ENCODE measurements around the gene ATP2B1. TPM values are rescaled to one million over a fixed set of nuclear protein-coding genes. Genes with fewer than 3 reads are reported as not detected.

The ATP2B1 gene
- total RNA-seq, 2 donors from 2014 or later: 21.1 to 27.0 TPM

- no peaks in the 10 kb centered on the region for H3K9me3 Mint-ChIP-seq
- peaks cover 33% of the 10 kb centered on the region for H3K4me1 Mint-ChIP-seq
- no peaks in the 10 kb centered on the region for H3K36me3 Mint-ChIP-seq (ENCODE audit: low read depth)
- no peak overlapping the region for H3K4me3 Mint-ChIP-seq
- H3K27me3 Mint-ChIP-seq: no peaks in the 10 kb centered on the region
- no peak overlapping the region for H3K27ac Mint-ChIP-seq
- no peak for ATAC-seq (replicated peaks)
Observed at GRCh38 chr12:89690925-89691324, 17.7 kb downstream of the ATP2B1 start.

GRCh38 chr12:89689306-89689705 is 19.3 kb downstream of the ATP2B1 start:
- no peaks in the 10 kb centered on the region for H3K36me3 Mint-ChIP-seq (ENCODE audit: low read depth)
- peaks cover 35% of the 10 kb centered on the region for H3K4me1 Mint-ChIP-seq
- H3K27me3 Mint-ChIP-seq: no peaks in the 10 kb centered on the region
- no peak overlapping the region for H3K4me3 Mint-ChIP-seq
- no peaks in the 10 kb centered on the region for H3K9me3 Mint-ChIP-seq
- no peak for ATAC-seq (replicated peaks)
- peak overlapping the region; percentile 7 for H3K27ac Mint-ChIP-seq

GRCh38 chr12:89686311-89686710 is 22.3 kb downstream of the ATP2B1 start:
- no peak for ATAC-seq (replicated peaks)
- Mint-ChIP-seq H3K27me3 (no peaks in the 10 kb centered on the region), H3K36me3 (ENCODE audit: low read depth) (no peaks in the 10 kb centered on the region), H3K4me3 (no peak overlapping the region), H3K4me1 (peaks cover 25% of the 10 kb centered on the region), H3K27ac (no peak overlapping the region), H3K9me3 (no peaks in the 10 kb centered on the region)

- Mint-ChIP-seq H3K4me1 (peaks cover 25% of the 10 kb centered on the region), H3K9me3 (no peaks in the 10 kb centered on the region), H3K27ac (no peak overlapping the region), H3K36me3 (ENCODE audit: low read depth) (peaks cover 4% of the 10 kb centered on the region), H3K4me3 (no peak overlapping the region), H3K27me3 (no peaks in the 10 kb centered on the region)
- no peak for ATAC-seq (replicated peaks)
Observed at GRCh38 chr12:89685363-89685972, 23.2 kb downstream of the ATP2B1 start.

GRCh38 chr12:89684136-89684535 is 24.5 kb downstream of the ATP2B1 start:
- Mint-ChIP-seq H3K27me3 (no peaks in the 10 kb centered on the region), H3K36me3 (ENCODE audit: low read depth) (peaks cover 4% of the 10 kb centered on the region), H3K9me3 (no peaks in the 10 kb centered on the region), H3K4me3 (no peak overlapping the region), H3K27ac (no peak overlapping the region), H3K4me1 (peaks cover 31% of the 10 kb centered on the region)
- ATAC-seq (replicated peaks): no peak

GRCh38 chr12:89682284-89682683 is 26.4 kb downstream of the ATP2B1 start:
- ATAC-seq (replicated peaks): no peak
- H3K27ac Mint-ChIP-seq: no peak overlapping the region
- no peak overlapping the region for H3K4me3 Mint-ChIP-seq
- peaks cover 43% of the 10 kb centered on the region for H3K4me1 Mint-ChIP-seq
- no peaks in the 10 kb centered on the region for H3K9me3 Mint-ChIP-seq
- H3K27me3 Mint-ChIP-seq: no peaks in the 10 kb centered on the region
- H3K36me3 Mint-ChIP-seq (ENCODE audit: low read depth): peaks cover 4% of the 10 kb centered on the region

GRCh38 chr12:89680409-89680808 is 28.2 kb downstream of the ATP2B1 start:
- Mint-ChIP-seq H3K4me1 (peaks cover 43% of the 10 kb centered on the region), H3K4me3 (no peak overlapping the region), H3K36me3 (ENCODE audit: low read depth) (peaks cover 4% of the 10 kb centered on the region), H3K27me3 (no peaks in the 10 kb centered on the region), H3K9me3 (no peaks in the 10 kb centered on the region), H3K27ac (no peak overlapping the region)
- no peak for ATAC-seq (replicated peaks)

- Mint-ChIP-seq H3K27me3 (no peaks in the 10 kb centered on the region), H3K4me1 (peaks cover 39% of the 10 kb centered on the region), H3K36me3 (ENCODE audit: low read depth) (peaks cover 4% of the 10 kb centered on the region), H3K27ac (no peak overlapping the region), H3K4me3 (no peak overlapping the region), H3K9me3 (no peaks in the 10 kb centered on the region)
- no peak for ATAC-seq (replicated peaks)
Observed at GRCh38 chr12:89679631-89680030, 29.0 kb downstream of the ATP2B1 start.

GRCh38 chr12:89678225-89678624 is 30.4 kb downstream of the ATP2B1 start:
- Mint-ChIP-seq H3K36me3 (ENCODE audit: low read depth) (peaks cover 4% of the 10 kb centered on the region), H3K4me3 (peak overlapping the region; percentile 23), H3K4me1 (peaks cover 47% of the 10 kb centered on the region), H3K27me3 (no peaks in the 10 kb centered on the region), H3K9me3 (no peaks in the 10 kb centered on the region), H3K27ac (peak overlapping the region; percentile 12)
- ATAC-seq (replicated peaks): peak; percentile 92

- ATAC-seq (replicated peaks): no peak
- peaks cover 4% of the 10 kb centered on the region for H3K36me3 Mint-ChIP-seq (ENCODE audit: low read depth)
- no peaks in the 10 kb centered on the region for H3K9me3 Mint-ChIP-seq
- peaks cover 60% of the 10 kb centered on the region for H3K4me1 Mint-ChIP-seq
- no peaks in the 10 kb centered on the region for H3K27me3 Mint-ChIP-seq
- no peak overlapping the region for H3K4me3 Mint-ChIP-seq
- H3K27ac Mint-ChIP-seq: no peak overlapping the region
Observed at GRCh38 chr12:89676930-89677329, 31.7 kb downstream of the ATP2B1 start.

- H3K9me3 Mint-ChIP-seq: no peaks in the 10 kb centered on the region
- no peak for ATAC-seq (replicated peaks)
- peaks cover 53% of the 10 kb centered on the region for H3K4me1 Mint-ChIP-seq
- H3K27ac Mint-ChIP-seq: peak overlapping the region; percentile 42
- no peak overlapping the region for H3K4me3 Mint-ChIP-seq
- no peaks in the 10 kb centered on the region for H3K27me3 Mint-ChIP-seq
- H3K36me3 Mint-ChIP-seq (ENCODE audit: low read depth): no peaks in the 10 kb centered on the region
Observed at GRCh38 chr12:89674326-89674942, 34.2 kb downstream of the ATP2B1 start.

GRCh38 chr12:89673603-89674002 is 35.0 kb downstream of the ATP2B1 start:
- no peaks in the 10 kb centered on the region for H3K27me3 Mint-ChIP-seq
- peak overlapping the region; percentile 42 for H3K27ac Mint-ChIP-seq
- no peaks in the 10 kb centered on the region for H3K9me3 Mint-ChIP-seq
- peaks cover 50% of the 10 kb centered on the region for H3K4me1 Mint-ChIP-seq
- H3K4me3 Mint-ChIP-seq: peak overlapping the region; percentile 62
- ATAC-seq (replicated peaks): no peak
- H3K36me3 Mint-ChIP-seq (ENCODE audit: low read depth): no peaks in the 10 kb centered on the region

- H3K27me3 Mint-ChIP-seq: no peaks in the 10 kb centered on the region
- H3K36me3 Mint-ChIP-seq (ENCODE audit: low read depth): peaks cover 2% of the 10 kb centered on the region
- H3K9me3 Mint-ChIP-seq: no peaks in the 10 kb centered on the region
- ATAC-seq (replicated peaks): peak; percentile 10
- H3K4me1 Mint-ChIP-seq: peaks cover 45% of the 10 kb centered on the region
- H3K27ac Mint-ChIP-seq: peak overlapping the region; percentile 78
- peak overlapping the region; percentile 62 for H3K4me3 Mint-ChIP-seq
Observed at GRCh38 chr12:89672589-89672979, 36.1 kb downstream of the ATP2B1 start.

- no peaks in the 10 kb centered on the region for H3K9me3 Mint-ChIP-seq
- H3K4me1 Mint-ChIP-seq: peaks cover 50% of the 10 kb centered on the region
- peak; percentile 18 for ATAC-seq (replicated peaks)
- H3K27ac Mint-ChIP-seq: peak overlapping the region; percentile 78
- peak overlapping the region; percentile 62 for H3K4me3 Mint-ChIP-seq
- no peaks in the 10 kb centered on the region for H3K27me3 Mint-ChIP-seq
- H3K36me3 Mint-ChIP-seq (ENCODE audit: low read depth): peaks cover 13% of the 10 kb centered on the region
Observed at GRCh38 chr12:89671469-89671868, 37.2 kb downstream of the ATP2B1 start.

- H3K27ac Mint-ChIP-seq: no peak overlapping the region
- H3K27me3 Mint-ChIP-seq: no peaks in the 10 kb centered on the region
- no peak overlapping the region for H3K4me3 Mint-ChIP-seq
- ATAC-seq (replicated peaks): no peak
- H3K36me3 Mint-ChIP-seq (ENCODE audit: low read depth): peaks cover 17% of the 10 kb centered on the region
- no peaks in the 10 kb centered on the region for H3K9me3 Mint-ChIP-seq
- H3K4me1 Mint-ChIP-seq: peaks cover 49% of the 10 kb centered on the region
Observed at GRCh38 chr12:89669197-89669596, 39.4 kb downstream of the ATP2B1 start.

Data from activated T-helper 17 cell treated with anti-CD3 and anti-CD28 coated beads, Interleukin-2, amount 50 U/mL, for 72 hours (primary cell).